HG03097 (cell line): Measurements from ENCODE around the gene LRRC43.
"Not testable (repeated sequence)": the region's sequence is repeated elsewhere in the genome, so short reads cannot be mapped to it uniquely, and the experiment has no call there.

Experiments used
- ATAC-seq: cut with Tn5 transposase; IDR thresholded peaks from one replicate; pipeline ENCODE4 v1.9.1; 2021; ENCODE audit not compliant: unreplicated experiment, low FRiP score

The LRRC43 gene

DNA sequence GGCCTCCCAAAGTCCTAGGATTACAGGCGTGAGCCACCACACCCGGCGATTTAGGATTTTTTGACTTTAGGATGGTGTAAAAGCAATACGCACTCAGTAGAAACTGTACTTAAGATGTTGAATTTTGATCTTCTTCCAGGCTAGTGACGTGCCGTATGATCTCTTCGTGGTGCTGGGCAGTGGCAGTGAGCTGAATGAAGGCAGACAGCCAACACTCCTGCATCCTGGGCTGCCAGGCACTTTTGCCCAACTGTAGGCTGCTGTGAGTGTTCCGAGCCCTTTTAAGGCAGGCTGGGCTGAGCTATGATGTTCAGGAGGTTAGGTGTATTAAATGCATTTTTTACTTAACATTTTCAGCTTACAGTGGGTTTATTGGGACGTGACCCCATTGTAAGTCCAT, 30.2 kb upstream of the LRRC43 start:
- ATAC-seq, result no peak

DNA sequence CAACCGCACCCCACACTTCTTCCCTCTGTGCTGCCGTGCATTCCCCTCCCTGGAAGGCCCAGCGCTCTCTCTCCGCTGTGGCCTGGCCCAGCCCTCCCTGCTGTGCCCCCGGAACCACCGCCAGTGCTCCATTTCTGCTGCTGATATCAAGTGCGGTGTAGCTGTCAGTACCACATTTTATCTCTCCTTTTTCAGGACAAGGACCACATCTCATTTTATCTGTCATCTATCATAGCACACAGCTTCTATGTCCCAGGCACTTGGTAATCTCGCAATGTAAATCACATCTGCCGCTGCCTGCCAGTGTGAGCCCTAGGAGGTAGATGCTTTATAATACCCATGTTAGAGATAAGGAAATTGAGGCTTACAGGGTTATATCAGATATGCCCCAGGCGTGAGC, 27.2 kb upstream of the LRRC43 start:
- ATAC-seq, result no peak

DNA sequence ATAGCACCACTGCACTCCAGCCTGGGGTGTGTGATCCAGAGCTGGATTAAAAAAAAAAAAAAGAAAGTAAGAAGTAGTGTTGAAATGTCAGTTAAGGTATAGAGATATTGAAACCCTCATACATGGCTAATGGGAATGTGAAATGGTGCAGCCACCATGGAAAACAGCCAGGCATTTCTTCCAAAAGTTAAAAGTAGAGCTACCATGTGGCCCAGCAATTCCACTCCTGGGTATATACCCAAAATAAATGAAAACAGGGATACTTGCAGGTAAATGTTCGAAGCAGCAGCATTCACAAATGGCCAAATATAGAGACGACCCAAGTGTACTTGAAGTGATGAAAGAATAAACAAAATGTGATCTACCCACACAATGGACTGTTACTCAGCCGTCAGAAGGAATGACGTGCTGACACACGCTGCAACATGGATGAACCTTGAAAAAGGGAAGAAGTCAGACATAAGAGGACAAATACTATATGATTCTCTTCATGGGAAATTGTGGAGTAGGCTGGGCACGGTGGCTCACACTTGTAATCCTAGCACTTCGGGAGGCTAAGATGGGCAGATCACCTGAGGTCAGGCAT, 24.1 kb upstream of the LRRC43 start:
- ATAC-seq, result no peak

DNA sequence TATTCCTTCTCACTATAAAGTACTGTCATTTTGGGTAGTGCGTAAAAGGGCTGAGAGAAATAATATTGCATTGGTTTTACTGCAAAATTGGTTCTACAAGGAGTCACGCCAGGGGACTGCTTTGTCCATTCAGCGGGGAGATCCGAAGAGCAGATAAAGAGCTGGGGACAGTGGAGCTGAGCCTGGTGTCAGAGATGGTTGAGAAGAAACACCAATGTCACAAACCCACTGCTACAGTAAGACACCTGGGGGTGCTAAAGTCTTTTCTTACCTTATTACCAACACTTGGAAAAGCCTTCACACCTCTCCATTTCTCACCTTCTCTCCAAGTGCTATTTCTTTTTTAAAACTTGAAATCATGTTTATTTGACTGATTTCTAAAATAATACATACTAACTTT, 23.0 kb upstream of the LRRC43 start:
- ATAC-seq, result no peak

DNA sequence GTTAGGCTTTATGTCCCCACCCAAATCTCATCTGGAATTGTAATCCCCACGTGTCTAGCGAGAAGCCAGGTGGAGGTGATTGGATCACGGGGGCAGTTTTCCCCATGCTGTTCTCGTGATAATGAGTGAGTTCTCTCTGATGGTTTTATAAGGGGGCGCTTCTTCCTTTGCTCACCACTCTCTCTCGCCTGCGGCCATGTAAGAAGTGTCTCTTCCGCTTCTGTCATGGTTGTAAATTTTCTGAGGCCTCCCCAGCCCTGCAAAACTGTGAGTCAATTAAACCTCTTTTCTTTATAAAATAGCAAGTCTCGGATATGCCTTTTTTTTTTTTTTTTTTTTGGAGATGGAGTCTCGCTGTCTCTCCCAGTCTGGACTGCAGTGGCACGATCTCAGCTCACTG, 22.2 kb upstream of the LRRC43 start:
- no peak for ATAC-seq

DNA sequence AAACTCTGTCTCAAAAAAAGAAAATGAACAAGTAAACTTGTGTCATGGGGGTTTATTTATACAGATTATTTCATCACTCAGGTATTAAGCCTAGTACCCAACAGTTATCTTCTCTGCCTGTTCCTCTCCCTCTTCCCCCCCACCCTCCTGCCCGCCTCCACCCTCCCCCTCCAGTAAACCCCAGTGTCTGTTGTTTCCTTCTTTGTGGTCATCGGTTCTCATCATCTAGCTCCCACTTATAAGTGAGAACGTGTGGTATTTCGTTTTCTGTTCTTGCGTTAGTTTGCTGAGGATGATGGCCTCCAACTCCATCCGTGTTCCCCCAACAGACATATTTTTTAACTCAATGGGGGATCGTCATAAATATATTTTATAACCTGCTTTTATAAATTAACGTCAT, 21.2 kb upstream of the LRRC43 start:
- ATAC-seq, result no peak

DNA sequence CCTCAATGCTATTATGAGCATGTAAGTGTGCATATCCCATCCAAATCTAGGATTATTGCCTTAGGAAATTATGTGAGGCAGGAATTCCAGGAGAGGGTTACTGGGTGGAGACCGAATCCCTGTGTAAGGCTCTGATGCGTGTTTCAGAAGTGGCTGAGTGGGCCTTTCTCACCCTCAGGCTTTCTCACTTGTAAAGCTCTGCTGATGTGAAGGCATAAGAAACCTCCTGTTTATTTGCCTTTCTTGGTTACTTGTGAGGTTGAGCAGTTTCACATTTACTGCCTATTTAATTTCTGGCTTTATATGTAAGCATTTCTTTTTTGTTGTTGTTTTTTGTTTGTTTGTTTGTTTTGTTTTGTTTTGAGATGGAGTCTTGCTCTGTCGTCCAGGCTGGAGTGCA, 19.9 kb upstream of the LRRC43 start:
- no peak for ATAC-seq

DNA sequence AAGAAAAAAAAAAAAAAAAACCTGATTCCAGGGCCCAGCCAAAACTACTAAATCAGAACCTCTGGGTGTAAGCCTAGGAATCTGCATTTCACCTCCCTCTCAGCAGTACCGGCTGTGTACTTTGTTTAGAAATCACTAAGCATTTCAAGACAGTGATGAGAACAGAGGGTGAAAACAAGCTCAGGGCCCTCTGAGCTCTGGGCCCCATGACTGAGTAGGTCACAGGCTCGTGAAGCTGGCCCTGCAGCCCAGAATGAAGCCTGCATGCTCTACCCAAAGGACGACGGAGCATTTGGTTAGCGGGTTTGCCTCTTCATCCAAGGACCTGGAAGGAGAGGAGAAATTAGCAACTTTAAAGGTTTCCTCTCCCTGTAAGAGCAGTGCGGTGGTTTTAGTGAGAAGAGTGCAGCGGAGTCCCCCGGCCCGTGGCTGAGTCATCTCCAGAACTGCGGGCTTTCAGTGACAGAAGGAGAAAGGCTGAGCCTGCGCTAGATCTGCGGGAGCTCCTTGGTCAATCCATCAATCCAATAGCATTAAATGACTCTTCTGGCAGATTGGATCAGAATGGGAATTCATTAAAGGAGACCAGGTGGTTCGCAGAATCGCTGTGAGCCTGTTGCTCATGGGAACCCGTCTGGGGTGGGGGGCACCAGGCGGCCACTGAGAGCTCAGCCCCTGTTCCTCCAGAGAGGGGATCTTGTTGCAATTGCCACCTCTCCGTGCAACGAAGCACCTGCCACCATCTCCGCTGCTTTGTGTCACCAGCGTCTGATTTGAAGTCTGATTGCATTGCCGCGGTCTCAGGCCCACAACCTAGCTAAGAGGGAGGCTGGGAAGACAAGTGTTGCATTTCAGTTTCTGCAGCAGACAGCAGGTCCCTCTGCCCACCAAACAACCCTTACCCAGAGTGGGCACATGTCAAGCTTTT, 16.2 kb upstream of the LRRC43 start:
- ATAC-seq, result no peak

DNA sequence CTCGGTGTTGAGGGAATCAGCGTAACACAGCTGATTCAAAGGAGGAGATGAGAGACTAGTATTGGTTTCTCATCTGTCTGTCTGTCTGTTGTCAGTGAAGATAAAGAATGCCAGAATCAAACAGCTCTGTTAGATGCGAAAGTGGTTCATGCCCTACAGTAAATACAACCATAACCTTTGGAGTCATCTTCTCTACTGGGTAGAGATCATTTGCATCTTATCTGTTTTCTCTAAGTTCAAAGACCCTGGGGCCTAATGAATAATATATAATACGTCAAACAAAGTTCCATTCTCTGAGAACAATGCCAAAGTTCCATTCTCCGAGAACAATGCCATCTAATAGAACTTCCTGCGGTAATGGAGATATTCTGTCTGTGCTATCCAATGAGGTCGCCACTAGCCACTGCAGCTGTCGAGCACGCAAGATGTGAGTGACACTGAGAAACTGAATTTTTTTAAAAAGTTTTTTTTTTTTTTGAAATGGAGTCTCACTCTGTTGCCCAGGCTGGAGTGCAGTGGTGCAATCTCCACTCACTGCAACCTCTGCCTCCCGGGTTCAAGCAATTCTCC, 15.5 kb upstream of the LRRC43 start:
- no peak for ATAC-seq

DNA sequence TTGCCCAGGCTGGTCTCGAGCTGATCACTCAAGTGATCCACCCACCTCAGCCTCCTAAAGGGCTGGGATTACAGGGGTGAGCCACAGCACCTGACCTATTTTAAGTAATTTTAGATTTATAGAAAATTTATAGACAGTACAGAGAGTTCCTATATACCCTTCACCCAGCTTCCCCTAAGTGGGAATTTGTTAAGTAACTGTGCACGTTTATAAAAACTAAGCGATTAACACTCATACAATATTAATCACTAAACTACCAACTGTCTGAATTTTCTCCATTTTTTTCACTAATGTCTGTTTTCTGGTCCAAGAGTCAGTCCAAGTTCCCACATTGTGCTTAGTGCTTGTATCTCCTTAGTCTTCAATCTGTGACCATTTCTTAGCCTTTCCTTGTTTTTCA, 14.4 kb upstream of the LRRC43 start:
- ATAC-seq, result no peak

DNA sequence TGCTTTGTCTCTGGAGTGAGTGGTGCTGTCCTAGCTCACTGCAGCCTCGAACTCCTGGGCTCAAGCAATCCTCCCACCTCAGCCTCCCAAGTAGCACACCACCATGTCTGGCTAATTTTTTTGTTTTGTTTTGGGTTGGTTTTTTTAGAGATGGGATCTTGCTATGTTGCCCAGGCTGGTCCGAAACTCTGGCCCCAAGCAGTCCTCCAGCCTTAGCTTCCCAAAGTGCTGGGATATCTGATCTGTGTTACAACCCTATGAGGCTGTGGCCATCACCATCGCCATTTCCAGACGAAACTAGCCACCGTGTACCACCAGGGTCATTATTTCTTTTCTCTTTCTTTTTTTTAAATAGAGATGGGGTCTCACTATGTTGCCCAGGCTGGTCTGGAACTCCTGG, 11.5 kb upstream of the LRRC43 start:
- no peak for ATAC-seq

DNA sequence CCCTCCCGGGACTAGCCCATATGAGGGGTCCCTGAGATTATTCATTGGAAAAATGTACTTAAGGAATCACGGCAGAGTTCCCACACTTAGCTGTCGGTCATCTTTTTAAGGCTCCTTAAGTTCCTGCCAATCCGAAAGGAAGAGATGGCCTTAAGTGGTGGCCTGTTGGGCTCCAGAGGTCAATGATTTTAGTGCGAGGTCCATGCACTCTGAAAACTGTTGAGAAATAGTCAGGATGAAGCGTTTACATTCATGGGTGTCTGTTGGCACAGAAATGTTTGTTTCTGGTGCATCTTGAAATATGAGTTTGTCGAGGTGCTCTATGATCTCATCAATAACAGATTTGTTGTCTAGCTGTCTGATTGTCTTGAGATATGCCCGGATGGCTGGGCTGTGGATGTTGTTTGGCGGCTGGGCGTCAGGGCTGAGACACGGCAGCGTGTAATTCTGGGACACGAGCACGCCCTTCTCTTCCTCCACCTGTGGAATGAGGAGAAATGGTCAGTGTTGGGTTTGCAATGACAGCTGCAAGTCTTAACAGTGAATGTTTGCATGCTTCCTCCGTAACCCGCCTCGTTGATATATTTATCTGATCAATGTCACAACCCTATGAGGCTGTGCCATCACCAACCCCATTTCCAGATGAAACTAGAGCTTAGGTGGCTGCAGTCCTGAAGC, 10.5 kb upstream of the LRRC43 start:
- no peak for ATAC-seq

DNA sequence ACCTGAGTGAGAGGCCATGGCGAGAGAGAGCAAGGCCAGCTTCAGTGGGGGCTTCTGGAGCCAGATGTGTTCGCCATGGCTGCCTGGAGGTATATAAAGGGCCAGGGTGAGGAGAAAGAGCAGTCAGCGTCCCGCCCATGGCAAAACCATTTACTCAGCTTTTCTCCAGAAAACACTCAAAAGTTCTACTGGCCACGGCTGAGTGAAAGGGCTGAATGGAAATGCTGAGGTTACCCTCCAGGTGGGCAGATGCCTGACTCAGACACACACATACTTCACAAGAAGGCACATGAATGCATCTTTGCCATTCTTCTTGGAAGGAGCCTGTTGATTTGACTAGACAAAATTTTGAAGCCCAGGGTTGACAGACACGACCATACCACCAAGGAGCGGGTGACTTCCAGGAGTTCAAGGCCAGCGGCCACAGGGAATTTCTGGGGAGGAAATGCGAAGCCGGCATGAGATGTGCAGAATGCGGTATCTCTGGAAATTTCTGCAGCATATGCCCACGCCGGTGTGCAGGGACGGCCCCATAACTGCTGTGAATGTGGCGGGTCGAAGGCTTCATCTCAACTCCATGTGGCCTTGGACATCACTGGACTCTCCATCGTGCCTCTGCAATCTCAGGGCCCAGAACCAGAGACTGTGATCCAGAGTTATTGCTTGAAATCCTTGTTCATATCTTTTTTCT, 8.6 kb upstream of the LRRC43 start, which contains the start of gene IL31:
IL31 (minus strand) TSS at position 67 of the 691 bp plus-strand sequence; CDS start at position 18, 49 bp downstream.
- ATAC-seq, result no peak

DNA sequence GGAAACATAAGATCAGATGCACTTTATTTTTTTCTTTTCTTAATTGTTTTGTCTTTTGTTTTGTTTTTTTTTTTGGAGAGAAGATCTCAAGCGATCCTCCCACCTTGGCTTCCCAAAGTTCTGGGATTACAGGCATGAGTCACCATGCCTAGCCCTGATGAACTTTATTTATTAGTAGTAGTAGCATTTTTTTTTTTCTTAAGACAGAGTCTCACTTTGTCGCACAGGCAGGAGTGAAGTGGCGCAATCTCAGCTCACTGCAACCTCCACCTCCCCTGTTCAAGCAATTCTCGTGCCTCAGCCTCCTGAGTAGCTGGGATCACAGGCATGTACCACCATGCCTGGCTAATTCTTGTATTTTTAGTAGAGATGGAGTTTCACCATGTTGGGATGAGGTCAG, 6.5 kb upstream of the LRRC43 start:
- ATAC-seq, result not testable (repeated sequence)

DNA sequence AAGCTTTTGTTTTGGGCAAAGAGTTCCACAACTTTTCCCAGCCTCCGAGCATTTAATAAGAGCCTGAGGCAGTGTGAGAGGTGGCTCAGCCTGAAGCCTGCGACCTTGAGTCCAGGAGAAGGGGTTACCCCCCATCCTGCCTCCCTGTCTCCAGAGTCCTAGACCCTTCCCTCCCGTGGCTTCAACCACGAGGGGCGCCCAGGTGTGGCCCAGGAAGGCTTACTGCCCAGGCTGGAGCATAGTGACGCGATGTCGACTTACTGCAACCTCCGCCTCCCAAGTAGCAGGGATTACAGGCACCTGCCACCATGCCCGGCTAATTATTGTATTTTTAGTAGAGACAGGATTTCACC, 641 bp downstream of the LRRC43 start:
- no peak for ATAC-seq

DNA sequence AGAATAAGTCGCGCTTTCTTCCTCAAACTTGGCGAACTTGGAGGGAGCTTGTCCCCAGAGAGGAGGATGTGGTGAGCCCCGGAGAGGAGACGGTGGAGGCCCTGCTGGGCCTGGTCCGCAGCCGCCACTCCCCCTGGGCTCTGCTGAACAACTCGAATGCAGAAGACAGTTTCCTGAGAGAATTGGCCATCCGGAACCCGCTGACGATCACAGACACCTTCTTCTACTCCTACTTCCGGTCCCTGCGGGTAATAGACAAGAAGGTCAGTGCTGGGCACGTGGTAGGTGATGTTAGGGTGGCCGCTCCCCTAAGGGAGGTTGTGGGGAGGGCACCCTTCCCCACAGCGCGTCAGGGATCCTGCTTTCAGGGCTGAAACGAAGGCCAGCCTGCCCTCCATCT, 1.6 kb downstream of the LRRC43 start:
- no peak for ATAC-seq

DNA sequence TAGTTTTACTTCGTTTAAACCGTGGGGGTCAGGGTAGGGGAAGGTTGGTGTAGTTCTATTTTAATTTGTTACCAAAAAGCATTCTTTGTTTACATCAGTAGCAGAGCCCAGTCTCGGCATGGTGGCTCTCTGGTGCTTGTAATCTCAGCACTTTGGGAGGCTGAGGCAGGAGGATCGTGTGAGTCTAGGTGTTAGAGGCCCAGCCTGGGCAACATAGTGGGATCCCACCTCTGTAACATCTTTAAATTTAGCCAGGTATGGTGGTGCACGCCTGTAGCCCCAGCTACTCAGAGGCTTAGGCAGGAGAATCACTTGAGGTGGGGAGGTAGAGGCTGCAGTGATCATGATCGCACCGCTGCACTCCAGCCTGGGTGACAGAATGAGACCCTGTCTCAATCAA, 2.2 kb downstream of the LRRC43 start:
- ATAC-seq, result no peak

DNA sequence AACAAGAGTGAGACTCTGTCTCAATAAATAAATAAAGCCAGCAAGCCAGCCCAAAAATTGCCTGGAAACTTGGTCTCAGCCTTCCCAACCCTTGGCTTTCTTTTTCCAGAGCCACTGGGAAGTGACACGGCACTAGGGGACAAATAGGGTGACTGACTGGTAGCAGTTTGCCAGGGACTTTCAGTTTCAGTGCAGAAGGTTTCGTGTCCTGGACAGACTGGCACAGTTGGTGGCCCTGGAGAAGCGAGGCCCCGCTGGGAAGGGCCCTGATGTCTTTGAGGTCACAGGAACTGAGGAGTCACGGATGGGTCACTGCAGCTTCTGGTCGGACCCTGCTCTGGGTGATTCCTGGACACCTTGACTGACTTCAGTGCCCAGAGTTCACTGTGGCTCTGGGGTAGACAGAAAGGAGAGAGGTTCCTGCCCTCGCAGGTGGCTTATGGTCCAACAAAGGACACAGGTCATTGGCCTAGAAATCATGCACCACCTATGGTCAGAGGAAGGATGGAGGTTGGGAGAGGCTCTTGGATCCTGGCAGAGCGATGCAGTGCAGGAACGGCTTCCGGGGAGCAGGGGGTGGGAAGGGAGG, 2.7 kb downstream of the LRRC43 start:
- ATAC-seq, result no peak

DNA sequence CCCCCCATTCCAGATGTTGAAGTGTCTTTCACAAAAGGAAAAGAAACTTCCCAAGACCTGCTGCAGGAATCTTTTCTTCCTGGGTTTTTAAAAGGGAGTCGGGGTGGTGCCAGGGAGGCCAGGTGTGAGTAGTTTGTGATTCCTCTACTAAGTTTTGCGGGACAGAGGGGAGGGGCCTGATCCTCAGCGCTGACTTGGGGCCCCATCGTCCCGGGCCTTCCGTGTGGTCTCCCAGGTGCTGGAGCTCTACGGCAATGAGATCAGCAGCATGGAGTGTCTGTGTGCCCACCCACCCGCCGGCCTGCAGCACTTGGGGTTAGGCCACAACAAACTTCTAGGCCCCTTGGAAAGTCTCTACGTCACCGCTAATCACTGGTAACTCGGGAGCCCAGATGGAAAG, 4.5 kb downstream of the LRRC43 start:
- no peak for ATAC-seq
